GM19452 (cell line): ENCODE results near the gene PMS1.
"Not testable (repeated sequence)": the region's sequence is repeated elsewhere in the genome, so short reads cannot be mapped to it uniquely, and the experiment has no call there.

ENCODE experiments used
- ATAC-seq: cut with Tn5 transposase; IDR thresholded peaks from one replicate; pipeline ENCODE4 v1.9.1; 2021; ENCODE audit not compliant: unreplicated experiment

Gene PMS1

DNA sequence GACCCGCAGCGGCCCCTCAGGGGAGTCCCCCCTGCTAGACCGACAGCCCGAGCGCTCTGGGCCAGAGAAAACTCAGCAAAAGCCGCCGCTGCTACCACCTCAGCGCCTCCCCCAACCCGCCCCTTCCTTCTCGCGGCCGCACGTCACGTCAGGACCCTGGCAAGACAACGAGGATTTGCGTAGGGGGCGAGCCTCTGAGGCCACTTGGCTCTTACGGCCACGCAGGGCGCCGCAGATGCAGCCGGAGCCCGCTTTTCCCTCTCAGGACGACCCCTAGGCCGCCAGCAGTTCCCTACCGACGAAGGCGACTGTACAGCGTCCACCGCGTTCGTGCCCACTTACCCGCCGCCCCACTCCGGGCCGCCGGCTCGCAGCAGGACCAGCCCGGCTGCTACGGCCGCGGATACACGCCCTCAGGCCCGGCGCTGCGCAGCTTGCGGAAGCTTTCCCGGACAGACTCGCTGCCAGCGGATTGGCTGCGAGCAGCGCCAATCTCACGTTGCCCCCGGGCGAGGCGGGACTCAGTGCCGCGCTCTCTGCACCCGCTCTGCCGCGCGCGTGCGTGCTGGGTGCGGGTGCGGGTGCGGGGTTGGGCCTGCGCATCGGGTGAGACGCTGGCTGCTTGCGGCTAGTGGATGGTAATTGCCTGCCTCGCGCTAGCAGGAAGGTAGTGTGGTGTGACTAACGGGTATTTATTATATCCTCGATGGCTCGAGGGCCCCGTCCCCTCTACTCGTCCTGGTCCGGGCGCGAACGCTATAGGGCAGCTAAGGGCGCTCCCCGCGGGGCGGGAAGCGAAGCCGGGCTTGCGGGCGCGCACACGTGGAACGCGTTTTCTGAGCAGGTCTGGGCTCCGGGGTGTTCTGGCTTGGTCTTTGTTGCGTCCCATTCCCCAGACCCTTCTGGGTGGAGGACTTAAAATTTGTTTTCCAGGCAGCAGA is at the start of gene PMS1, which contains the start of gene ORMDL1:
TSS of gene PMS1 (plus strand) at position 524 of the 941 bp plus-strand sequence. CDS start 7,360 bp downstream, outside the sequence.
TSS of gene ORMDL1 (minus strand) at position 413 of the 941 bp plus-strand sequence. CDS start 1,744 bp downstream, outside the sequence.
- ATAC-seq: peak; percentile 96

GRCh38 chr2:189751080-189751658 is 33.1 kb upstream of the PMS1 start:
- ATAC-seq: no peak

GRCh38 chr2:189756311-189756952 is 27.8 kb upstream of the PMS1 start:
- ATAC-seq: no peak

DNA sequence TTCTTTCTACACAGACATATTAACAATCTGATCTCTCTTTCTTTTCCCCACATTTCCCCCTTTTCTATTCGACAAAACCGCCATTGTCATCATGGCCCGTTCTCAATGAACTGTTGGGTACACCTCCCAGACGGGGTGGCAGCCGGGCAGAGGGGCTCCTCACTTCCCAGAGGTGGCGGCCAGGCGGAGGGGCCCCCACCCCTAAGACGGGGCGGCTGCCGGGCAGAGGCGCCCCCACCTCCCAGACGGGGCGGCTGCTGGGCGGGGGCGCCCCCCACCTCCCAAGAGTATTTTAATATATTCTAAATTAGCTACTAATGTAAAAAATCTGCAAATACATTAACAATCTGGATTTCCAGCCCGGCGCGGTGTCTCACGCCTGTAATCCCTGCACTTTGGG is 24.1 kb upstream of the PMS1 start:
- ATAC-seq: not testable (repeated sequence)

DNA sequence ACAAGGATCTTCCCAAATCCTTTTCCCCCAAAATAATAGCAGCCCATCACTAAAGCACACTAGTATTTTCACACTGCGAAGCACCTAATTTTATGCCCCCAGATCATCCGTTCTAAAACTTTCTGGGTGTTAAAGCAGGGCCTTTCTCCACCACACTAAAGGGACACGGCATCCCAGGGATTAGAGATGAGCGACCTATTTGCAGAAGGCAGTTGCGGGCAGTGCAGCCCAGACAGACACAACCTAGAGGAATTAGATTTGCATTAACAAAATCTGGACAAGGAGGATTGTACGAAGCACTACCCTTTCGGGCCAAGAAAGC is 22.1 kb upstream of the PMS1 start:
- ATAC-seq: no peak

DNA sequence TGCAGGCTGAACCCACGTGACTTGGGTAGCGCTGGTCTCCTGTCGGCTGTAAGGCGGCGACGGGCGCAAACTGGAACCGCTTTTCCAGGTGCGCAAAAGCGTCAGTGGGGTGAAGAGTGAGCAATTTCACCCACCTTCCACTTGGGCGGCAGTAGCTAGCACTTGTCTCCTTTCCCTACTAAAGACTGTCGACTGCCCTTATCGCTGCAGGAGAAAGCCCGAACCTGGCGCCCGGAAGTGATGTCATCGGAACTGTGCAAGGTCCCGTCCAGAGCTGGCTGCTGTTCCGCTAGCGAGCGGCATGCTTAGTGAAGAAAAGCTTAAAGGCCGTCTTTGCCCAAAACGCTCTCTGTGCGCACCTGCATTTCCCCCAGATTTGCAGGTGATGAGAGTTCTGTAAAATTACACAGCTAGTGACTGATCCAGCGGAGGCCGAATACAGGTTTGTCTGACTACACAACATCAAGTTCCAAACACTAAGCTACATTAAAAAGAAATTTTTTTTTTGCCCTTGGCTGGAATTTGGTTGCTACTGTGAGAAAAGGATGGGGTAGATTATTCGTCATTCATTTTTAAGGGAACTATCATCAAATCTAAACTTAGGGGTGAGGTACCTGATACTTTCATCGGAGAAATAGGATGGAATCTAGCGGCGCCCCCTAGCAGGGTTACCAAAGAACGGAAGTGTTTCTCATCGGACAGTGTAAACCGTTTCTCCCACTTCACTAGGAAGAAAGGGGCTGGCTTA is 21.5 kb upstream of the PMS1 start, which contains the start of gene OSGEPL1:
TSS of gene OSGEPL1 (minus strand) at position 242 of the 748 bp plus-strand sequence. CDS start 1,152 bp downstream, outside the sequence.
- peak; percentile 97 for ATAC-seq

DNA sequence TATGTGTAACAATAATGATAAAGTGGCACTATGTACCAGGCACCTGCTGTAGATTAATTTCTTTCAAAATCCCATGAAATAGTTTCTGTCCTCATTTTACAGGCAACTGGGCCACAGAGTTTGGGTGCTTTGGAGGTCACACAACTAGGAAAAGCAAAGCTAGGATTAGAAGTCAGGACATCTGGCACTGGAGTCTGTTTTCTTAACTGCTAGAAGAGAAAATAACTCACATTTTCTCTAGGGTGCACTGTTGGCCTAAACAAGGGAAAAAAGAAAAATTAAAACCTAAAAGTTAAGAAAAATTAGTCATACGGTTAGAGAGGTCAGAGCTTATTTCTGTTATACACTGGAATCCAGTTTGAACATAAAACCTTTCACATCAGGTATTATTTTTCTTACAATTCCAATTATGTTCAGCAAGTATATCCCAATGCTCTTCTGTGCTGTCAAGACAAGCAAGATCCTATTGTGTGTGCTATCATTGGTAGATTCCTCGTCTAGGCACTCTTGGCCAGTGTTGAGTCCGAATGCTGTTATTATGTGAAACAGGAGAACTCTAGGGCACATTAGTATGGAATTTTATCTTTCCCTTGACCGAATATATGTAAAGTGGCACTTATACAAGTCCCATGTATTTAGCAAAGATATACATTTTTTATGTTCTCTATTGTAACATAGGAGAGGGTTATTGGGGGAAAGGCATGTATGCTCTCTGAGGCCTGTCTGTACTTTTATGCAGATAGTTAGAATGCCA is 20.2 kb upstream of the PMS1 start:
- ATAC-seq: no peak

DNA sequence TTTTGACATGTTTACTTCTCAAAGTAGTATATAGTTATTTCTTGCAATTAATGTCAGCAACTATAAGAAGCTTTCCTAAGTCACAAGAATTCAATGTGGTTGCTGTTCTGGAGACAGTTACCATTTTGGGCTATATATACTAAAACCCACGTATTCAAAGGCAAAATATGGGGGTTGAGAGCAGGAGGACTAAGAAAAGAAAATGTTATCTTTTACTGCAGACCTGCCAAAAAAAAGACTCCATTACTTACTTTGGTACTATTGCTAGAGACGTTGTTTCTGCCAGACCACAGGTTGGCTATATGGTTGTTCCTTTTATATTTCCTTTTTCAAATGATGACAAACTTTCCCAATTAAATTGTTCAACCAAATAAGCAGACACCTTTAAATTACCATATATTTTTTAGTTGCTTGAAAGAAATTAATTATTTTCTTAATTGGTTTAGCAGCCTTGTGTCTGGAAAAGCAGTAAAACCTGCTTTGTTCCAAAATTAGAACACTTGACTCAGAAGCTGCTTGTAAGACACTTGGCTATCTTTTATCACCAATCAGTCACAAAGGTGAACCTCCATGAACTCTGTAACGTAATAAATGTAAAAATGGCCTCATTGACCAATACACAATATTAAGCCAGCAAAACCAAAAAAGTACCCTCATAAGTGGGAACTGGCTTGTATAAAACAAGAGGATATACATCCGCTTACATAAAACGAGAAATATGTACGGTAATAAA is 13.5 kb upstream of the PMS1 start:
- ATAC-seq: no peak

DNA sequence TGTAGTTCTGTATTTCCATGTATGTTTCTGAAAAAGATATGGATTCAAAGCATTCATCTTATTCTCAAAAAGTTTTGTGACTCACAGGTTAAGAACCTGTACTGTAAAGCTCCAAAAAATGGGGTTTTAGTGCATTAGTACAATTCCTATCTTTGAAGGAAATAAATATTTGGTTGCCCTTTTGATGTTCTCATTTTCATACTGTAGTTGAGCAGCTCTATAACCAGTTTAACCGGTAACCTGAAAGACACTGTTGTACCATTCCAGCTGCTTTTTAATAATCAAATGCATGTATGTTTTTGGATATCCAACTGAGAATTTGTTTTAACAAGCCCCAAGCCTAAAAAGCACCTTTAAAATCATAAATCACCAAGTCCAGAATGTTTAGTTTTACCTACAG is 12.0 kb upstream of the PMS1 start:
- ATAC-seq: no peak

DNA sequence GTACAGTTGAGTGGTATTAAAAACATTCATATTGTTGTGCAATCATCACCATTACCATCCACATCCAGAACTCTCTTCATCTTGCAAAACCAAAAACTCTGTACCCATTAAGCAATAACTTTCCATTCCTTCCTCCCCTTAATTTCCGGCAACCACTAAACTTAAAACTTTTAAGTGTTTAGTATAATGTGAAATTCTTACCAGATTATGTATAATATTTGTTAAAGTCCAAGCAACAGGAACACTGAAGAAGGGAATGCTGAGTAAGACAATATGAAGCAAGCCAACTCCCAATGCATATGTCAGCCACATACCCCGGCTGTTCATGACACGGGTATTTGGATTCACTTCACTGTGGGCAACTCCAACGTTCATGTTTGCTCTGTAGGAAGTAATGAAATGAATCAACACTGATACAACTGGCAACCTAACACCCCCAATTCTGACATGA is 2.0 kb upstream of the PMS1 start:
- ATAC-seq: no peak

- peak; percentile 9 for ATAC-seq
Observed at GRCh38 chr2:189783451-189783926, 761 bp upstream of the PMS1 start.

DNA sequence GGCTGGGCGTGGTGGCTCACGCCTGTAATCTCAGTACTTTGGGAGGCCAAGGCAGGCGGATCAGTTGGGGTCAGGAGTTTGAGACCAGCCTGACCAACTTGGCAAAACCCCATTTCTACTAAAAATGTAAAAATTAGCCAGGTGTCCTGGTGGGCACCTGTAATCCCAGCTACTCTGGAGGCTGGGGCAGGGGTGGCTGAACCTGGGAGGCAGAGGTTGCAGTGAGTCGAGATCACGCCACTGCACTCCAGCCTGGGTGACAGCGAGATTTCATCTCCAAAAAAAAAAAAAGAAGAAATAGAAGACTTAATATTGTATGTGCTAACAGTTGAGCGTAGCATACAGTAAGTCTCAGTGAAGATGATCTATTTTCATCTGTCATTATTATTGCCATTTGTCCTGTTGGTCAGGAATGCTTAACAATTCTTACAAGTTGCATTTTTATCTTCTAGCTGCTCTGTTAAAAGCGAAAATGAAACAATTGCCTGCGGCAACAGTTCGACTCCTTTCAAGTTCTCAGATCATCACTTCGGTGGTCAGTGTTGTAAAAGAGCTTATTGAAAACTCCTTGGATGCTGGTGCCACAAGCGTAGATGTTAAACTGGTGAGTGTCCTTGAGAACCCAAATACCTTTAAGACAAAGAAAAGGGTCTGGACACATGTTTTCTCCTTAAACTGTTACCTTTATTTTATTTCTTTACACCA is 7.2 kb downstream of the PMS1 start:
- no peak for ATAC-seq

DNA sequence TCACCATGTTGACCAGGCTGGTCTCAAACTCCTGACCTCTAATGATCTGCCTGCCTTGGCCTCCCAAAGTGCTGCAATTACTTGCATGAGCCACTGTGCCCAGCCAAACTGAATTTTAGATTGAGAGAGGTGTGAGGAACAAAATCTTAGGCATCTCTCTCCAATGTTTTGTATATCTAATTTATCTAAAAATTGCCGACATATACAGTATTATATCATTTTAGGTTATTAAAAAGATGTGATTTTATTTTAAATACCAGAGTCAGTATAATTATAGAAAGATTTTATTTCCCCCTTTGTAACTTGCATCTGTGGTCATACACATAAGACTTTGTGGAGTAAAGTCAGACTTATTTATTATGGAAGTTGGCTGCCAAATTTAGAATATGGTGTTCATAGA is 10.1 kb downstream of the PMS1 start:
- ATAC-seq: no peak

- ATAC-seq: no peak
Observed at GRCh38 chr2:189797902-189798301, 13.7 kb downstream of the PMS1 start.

DNA sequence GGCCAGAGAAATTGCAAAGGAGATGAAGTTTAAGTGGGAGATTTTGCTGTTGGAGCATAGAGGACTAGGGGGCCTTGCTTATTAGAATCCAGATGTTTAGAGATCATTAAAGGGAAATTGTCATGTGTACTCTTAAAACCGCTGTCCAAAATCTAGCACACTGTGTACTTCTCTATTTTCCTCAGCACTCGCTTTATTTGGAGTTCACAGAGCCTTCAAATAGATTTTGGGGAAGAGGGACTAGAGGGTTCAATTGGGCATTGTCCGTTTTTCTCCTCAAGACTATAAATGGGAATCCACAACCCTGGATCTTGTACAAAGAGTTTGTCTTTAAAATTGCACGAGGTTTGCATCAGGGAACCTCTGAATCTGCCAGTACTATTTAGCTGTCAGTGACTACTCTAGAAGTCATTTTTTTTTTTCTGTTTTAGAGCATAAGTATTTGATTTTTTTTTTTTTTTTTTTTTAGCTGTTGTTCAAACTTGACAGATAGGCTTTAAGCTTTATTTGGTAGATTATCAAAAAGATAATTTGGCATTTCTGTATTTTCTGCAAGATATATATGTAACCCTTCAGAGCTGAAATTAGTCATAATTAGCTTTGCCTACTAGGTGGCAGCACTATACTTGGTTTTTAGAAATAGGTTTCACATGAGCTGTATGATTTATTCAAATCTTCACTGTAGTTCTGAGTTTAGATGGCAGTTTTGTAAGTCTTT is 14.2 kb downstream of the PMS1 start:
- ATAC-seq: peak; percentile 79

GRCh38 chr2:189799030-189799331 is 14.7 kb downstream of the PMS1 start:
- ATAC-seq: no peak

DNA sequence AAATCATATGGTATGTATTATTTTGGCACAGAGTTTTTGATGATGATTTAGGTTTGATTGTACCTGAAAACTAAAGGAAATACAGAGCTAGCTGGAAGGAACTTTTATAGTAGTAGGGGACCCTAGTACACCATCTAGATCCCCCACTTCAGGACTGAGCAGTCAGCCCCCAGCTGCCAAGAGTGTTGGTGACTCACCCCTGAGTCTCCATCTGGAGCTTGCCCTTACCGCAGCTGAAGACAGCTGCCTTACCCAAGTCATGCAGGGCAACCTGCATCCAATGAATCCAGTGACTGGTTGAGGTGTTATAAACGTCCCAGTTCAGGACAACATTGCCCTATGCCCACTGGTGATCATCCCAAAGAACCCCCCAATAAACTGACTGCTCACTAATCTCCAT is 15.3 kb downstream of the PMS1 start:
- ATAC-seq: no peak

GRCh38 chr2:189802396-189802912 is 18.2 kb downstream of the PMS1 start:
- no peak for ATAC-seq
